ENCODE results near the gene CTU2. TPM values are rescaled to one million over a fixed set of nuclear protein-coding genes. Genes with fewer than 3 reads are reported as not detected.

The CTU2 gene
- total RNA-seq, 1 donor from 2014 or later: 20.8 TPM

- Mint-ChIP-seq H3K9me3 (ENCODE audit: unreplicated experiment) (no peaks in the 10 kb centered on the region), H3K4me1 (ENCODE audit: unreplicated experiment) (peaks cover 36% of the 10 kb centered on the region), H3K4me3 (ENCODE audit: unreplicated experiment) (no peak overlapping the region), H3K27ac (ENCODE audit: unreplicated experiment) (peak overlapping the region; percentile 12), H3K27me3 (ENCODE audit: unreplicated experiment) (peaks cover 6% of the 10 kb centered on the region), H3K36me3 (ENCODE audit: low read depth, unreplicated experiment) (peaks cover 12% of the 10 kb centered on the region)
- DNase-seq (ENCODE audit: low spot score): peak; percentile 46
- no peak for TF ChIP-seq CTCF (IDR thresholded peaks at IDR 0.05; ENCODE audit: unreplicated experiment)
Observed at GRCh38 chr16:88763502-88764053, 57.3 kb downstream of the CTU2 start.

- Mint-ChIP-seq H3K27me3 (ENCODE audit: unreplicated experiment) (peaks cover 8% of the 10 kb centered on the region), H3K4me3 (ENCODE audit: unreplicated experiment) (no peak overlapping the region), H3K27ac (ENCODE audit: unreplicated experiment) (no peak overlapping the region), H3K4me1 (ENCODE audit: unreplicated experiment) (peaks cover 33% of the 10 kb centered on the region), H3K36me3 (ENCODE audit: low read depth, unreplicated experiment) (peaks cover 8% of the 10 kb centered on the region), H3K9me3 (ENCODE audit: unreplicated experiment) (no peaks in the 10 kb centered on the region)
- no peak for TF ChIP-seq CTCF (IDR thresholded peaks at IDR 0.05; ENCODE audit: unreplicated experiment)
- DNase-seq (ENCODE audit: low spot score): no peak
Observed at GRCh38 chr16:88764080-88764479, 57.8 kb downstream of the CTU2 start.

- Mint-ChIP-seq H3K4me1 (ENCODE audit: unreplicated experiment) (peaks cover 31% of the 10 kb centered on the region), H3K4me3 (ENCODE audit: unreplicated experiment) (no peak overlapping the region), H3K27ac (ENCODE audit: unreplicated experiment) (no peak overlapping the region), H3K9me3 (ENCODE audit: unreplicated experiment) (no peaks in the 10 kb centered on the region), H3K36me3 (ENCODE audit: low read depth, unreplicated experiment) (peaks cover 8% of the 10 kb centered on the region), H3K27me3 (ENCODE audit: unreplicated experiment) (peaks cover 10% of the 10 kb centered on the region)
- DNase-seq (ENCODE audit: low spot score): no peak
- no peak for TF ChIP-seq CTCF (IDR thresholded peaks at IDR 0.05; ENCODE audit: unreplicated experiment)
Observed at GRCh38 chr16:88764913-88765349, 58.6 kb downstream of the CTU2 start.

Small RNA genes lying within 50 kb of the gene (microRNA-seq; reads per million reads assigned to microRNA genes)
- gene MIR4722 (ENCODE audit: unreplicated experiment): 1.4 reads per million, percentile 21 among the genes with 10 or more reads in this experiment

Other genes with a start within 250 kb of the CTU2 start
- gene ZC3H18, start 136.1 kb upstream of the CTU2 start, total RNA-seq (ENCODE audit: unreplicated experiment): 49.3 TPM
- 0.26 TPM for gene IL17C, start 67.9 kb upstream of the CTU2 start, total RNA-seq (ENCODE audit: unreplicated experiment)
- 140 TPM for gene CYBA, start 55.5 kb upstream of the CTU2 start, total RNA-seq (ENCODE audit: unreplicated experiment)
- 123 TPM for gene MVD, start 43.4 kb upstream of the CTU2 start, total RNA-seq (ENCODE audit: unreplicated experiment)
- 2.6 TPM for gene SNAI3, start 20.0 kb upstream of the CTU2 start, total RNA-seq (ENCODE audit: unreplicated experiment)
- gene RNF166, start 95 bp upstream of the CTU2 start, total RNA-seq (ENCODE audit: unreplicated experiment): 74.2 TPM
- 428 TPM for gene PIEZO1, start 78.7 kb downstream of the CTU2 start, total RNA-seq (ENCODE audit: unreplicated experiment)
- gene CDT1, start 97.3 kb downstream of the CTU2 start, total RNA-seq (ENCODE audit: unreplicated experiment): 16.2 TPM
- 80.7 TPM for gene APRT, start 105.4 kb downstream of the CTU2 start, total RNA-seq (ENCODE audit: unreplicated experiment)
- 24.7 TPM for gene GALNS, start 150.4 kb downstream of the CTU2 start, total RNA-seq (ENCODE audit: unreplicated experiment)
- 65.3 TPM for gene TRAPPC2L, start 150.6 kb downstream of the CTU2 start, total RNA-seq (ENCODE audit: unreplicated experiment)
- gene PABPN1L, start 160.2 kb downstream of the CTU2 start, total RNA-seq (ENCODE audit: unreplicated experiment): not detected

Data from endothelial cell (in vitro differentiated cells).